ENCODE results near the gene SERTAD3.

SERTAD3 gene

DNA sequence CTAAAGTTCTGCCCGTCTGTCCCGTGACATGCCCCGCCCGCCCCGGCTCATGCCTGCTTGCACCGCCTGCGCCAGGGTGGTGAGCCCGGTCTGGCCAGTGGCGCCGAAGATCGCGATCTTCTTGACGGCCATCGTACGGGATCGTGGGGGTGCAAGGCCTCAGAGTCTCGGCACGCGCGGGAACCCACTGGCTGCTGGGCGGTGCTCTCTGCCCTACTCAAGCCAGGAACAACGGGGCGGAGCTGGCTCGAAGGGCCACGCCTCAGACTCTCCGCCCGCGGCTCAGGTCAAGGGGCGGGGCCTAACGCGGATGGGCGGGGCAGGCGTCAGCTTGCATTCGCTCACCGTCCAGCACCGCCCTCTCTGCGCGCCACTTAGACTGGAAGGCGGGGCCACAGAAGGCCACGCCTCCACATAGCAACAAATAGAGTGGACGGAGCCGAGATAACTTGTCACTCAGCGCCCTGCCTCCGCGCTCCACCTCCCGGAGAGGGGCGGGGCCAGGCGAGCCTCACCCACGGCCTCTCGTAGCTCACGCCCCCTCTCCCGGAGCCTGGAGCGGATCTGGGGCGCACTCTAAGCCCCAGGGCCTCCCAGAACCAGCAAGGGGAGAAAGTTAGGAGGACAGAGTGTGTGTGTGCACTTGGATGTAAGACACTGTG is 21.6 kb upstream of the SERTAD3 start, which contains the start of gene BLVRB:
Gene BLVRB (minus strand): TSS at position 189 of the 662 bp plus-strand sequence. CDS start 57 bp downstream, at position 132.
- H3K4me2 ChIP-seq (ENCODE audit: low read length, poor library complexity, severe bottlenecking): peak within 1 kb of the TSS; percentile 78
- H3K14ac ChIP-seq (ENCODE audit: low read length in 2 of 2): no peak within 1 kb of the TSS
- peak within 1 kb of the TSS; percentile 49 to 64 for H3K4ac ChIP-seq (ENCODE audit: low read depth in 1 of 2, low read length in 2 of 2)
- H3K9ac ChIP-seq (ENCODE audit: low read length): peak within 1 kb of the TSS; percentile 91
- H3K79me1 ChIP-seq (replicated peaks; ENCODE audit: low read length, poor library complexity, severe bottlenecking): peaks cover 5% of the 10 kb centered on the region
- peak within 1 kb of the TSS; percentile 91 to 99 for H3K18ac ChIP-seq (ENCODE audit: low read depth in 1 of 2, low read length in 2 of 2)
- H2BK12ac ChIP-seq (ENCODE audit: low read length in 2 of 2): peak within 1 kb of the TSS; percentile 33 to 45
- no peaks in the 10 kb centered on the region for H3K9me3 ChIP-seq (ENCODE audit: control insufficient read depth, low read length)
- H2BK5ac ChIP-seq (ENCODE audit: low read depth, low read length, poor library complexity, severe bottlenecking): no peak within 1 kb of the TSS
- H4K91ac ChIP-seq (ENCODE audit: low read length): peak within 1 kb of the TSS; percentile 95
- H2AK5ac ChIP-seq (ENCODE audit: low read length, severe bottlenecking): peak within 1 kb of the TSS; percentile 96
- H3K23ac ChIP-seq (ENCODE audit: low read length in 2 of 2): no peak within 1 kb of the TSS
- peak within 1 kb of the TSS; percentile 75 for H3K27ac ChIP-seq (ENCODE audit: low read length, poor library complexity, severe bottlenecking)
- peaks cover 0 to 9% of the 10 kb centered on the region in 2 experiments for H3K27me3 ChIP-seq (ENCODE audit: control insufficient read depth in 1 of 2, insufficient read depth in 1 of 2, low read length in 2 of 2)
- H4K8ac ChIP-seq (ENCODE audit: low read length): peak within 1 kb of the TSS; percentile 95
- H2BK15ac ChIP-seq (ENCODE audit: low read depth, poor library complexity, severe bottlenecking): peak within 1 kb of the TSS; percentile 97
- peaks cover 22% of the 10 kb centered on the region for H3K4me1 ChIP-seq (ENCODE audit: control insufficient read depth, insufficient read depth, low read depth, low read length)
- peak; percentile 99 for DNase-seq
- H3K4me3 ChIP-seq (ENCODE audit: insufficient read depth in 1 of 2, low read depth in 1 of 2, low read length in 2 of 2): peak within 1 kb of the TSS; percentile 73 to 83
- peak within 1 kb of the TSS; percentile 65 for H2AFZ ChIP-seq (ENCODE audit: low read depth, low read length)
- no peaks in the 10 kb centered on the region for H3K36me3 ChIP-seq (ENCODE audit: control insufficient read depth in 1 of 2, insufficient read depth in 2 of 2, low read depth in 1 of 2, low read length in 2 of 2)
- no peak within 1 kb of the TSS for H2BK120ac ChIP-seq (ENCODE audit: low read depth, low read length)
- WGBS: under 1% methylated on average over 54 of the region's 54 CpGs

- Histone ChIP-seq H3K27me3 (ENCODE audit: control insufficient read depth in 1 of 2, insufficient read depth in 1 of 2, low read length in 2 of 2) (peaks cover 0 to 9% of the 10 kb centered on the region in 2 experiments), H3K79me1 (replicated peaks; ENCODE audit: low read length, poor library complexity, severe bottlenecking) (peaks cover 7% of the 10 kb centered on the region), H3K23ac (ENCODE audit: low read length in 2 of 2) (no peak overlapping the region), H4K91ac (ENCODE audit: low read length) (peak overlapping the region; percentile 95), H2AFZ (ENCODE audit: low read depth, low read length) (no peak overlapping the region), H4K8ac (ENCODE audit: low read length) (peak overlapping the region; percentile 95), H3K27ac (ENCODE audit: low read length, poor library complexity, severe bottlenecking) (peak overlapping the region; percentile 75), H3K4ac (ENCODE audit: low read depth in 1 of 2, low read length in 2 of 2) (peak overlapping the region in 1 of 2 experiments; percentile 49), H2AK5ac (ENCODE audit: low read length, severe bottlenecking) (peak overlapping the region; percentile 96), H3K4me3 (ENCODE audit: insufficient read depth in 1 of 2, low read depth in 1 of 2, low read length in 2 of 2) (peak overlapping the region; percentile 73 to 83), H3K14ac (ENCODE audit: low read length in 2 of 2) (no peak overlapping the region), H2BK120ac (ENCODE audit: low read depth, low read length) (no peak overlapping the region), H3K18ac (ENCODE audit: low read depth in 1 of 2, low read length in 2 of 2) (peak overlapping the region; percentile 91 to 99), H3K4me1 (ENCODE audit: control insufficient read depth, insufficient read depth, low read depth, low read length) (peaks cover 22% of the 10 kb centered on the region), H3K4me2 (ENCODE audit: low read length, poor library complexity, severe bottlenecking) (peak overlapping the region; percentile 72), H3K9me3 (ENCODE audit: control insufficient read depth, low read length) (no peaks in the 10 kb centered on the region), H3K9ac (ENCODE audit: low read length) (peak overlapping the region; percentile 91), H2BK12ac (ENCODE audit: low read length in 2 of 2) (peak overlapping the region in 1 of 2 experiments; percentile 45), H2BK15ac (ENCODE audit: low read depth, poor library complexity, severe bottlenecking) (peak overlapping the region; percentile 97), H2BK5ac (ENCODE audit: low read depth, low read length, poor library complexity, severe bottlenecking) (no peak overlapping the region), H3K36me3 (ENCODE audit: control insufficient read depth in 1 of 2, insufficient read depth in 2 of 2, low read depth in 1 of 2, low read length in 2 of 2) (no peaks in the 10 kb centered on the region)
- 24% methylated on average over 10 of the region's 11 CpGs for WGBS
- DNase-seq: peak; percentile 91
Observed at GRCh38 chr19:40465025-40465556, 21.0 kb upstream of the SERTAD3 start.

DNA sequence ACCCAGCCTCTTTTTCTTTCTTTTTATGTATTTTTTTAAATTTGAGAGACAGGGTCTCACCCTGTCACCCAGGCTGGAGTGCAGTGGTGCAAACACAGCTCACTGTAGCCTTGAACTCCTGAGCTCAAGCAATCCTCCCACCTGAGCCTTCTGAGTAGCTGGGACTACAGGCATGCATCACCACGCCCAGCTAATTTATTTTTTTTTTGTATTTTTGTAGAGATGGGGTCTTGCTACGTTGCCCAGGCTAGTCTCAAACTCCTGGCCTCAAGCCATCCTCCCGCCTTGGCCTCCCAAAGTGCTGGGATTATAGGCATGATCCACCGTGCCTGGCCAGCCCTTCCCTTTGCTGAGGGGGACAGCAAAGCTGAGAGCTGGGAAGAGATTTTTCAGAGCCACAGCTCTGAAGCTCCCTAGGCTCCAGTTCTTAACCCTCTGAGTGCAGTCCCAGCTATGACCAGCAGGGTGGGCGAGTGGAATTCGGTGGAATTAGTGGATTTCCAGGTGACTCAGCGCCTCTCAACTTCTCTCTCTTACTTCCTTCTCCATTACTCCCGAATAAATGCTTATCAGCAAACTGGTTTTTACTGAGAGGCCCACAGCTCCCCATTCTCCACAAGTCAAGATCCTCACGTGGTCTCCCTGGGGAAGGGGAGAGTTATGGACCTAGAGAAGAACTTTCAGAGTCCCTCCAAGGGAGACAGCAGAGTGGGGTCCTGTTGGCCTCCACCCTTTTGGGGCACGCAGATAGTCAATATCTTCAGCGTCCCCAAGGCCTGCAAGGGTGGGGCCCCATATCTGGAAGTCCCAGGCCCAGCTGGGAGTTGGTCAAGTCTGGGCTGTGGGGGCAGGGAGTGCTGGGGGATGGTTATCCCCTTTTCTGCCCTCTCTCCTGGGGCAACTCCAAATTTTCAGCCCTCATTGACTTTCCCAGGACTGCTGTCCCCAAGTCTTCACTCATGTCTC is 20.2 kb upstream of the SERTAD3 start:
- H3K27ac ChIP-seq (ENCODE audit: low read length, poor library complexity, severe bottlenecking): peak overlapping the region; percentile 75
- WGBS: 45% methylated on average over 9 of the region's 11 CpGs
- H3K14ac ChIP-seq (ENCODE audit: low read length in 2 of 2): no peak overlapping the region
- no peak overlapping the region for H2BK5ac ChIP-seq (ENCODE audit: low read depth, low read length, poor library complexity, severe bottlenecking)
- H3K18ac ChIP-seq (ENCODE audit: low read depth in 1 of 2, low read length in 2 of 2): peak overlapping the region; percentile 61 to 99
- H3K79me1 ChIP-seq (replicated peaks; ENCODE audit: low read length, poor library complexity, severe bottlenecking): peaks cover 9% of the 10 kb centered on the region
- H3K23ac ChIP-seq (ENCODE audit: low read length in 2 of 2): no peak overlapping the region
- H3K4me2 ChIP-seq (ENCODE audit: low read length, poor library complexity, severe bottlenecking): peak overlapping the region; percentile 72
- DNase-seq: peak; percentile 92
- peak overlapping the region; percentile 91 for H3K9ac ChIP-seq (ENCODE audit: low read length)
- H3K36me3 ChIP-seq (ENCODE audit: control insufficient read depth in 1 of 2, insufficient read depth in 2 of 2, low read depth in 1 of 2, low read length in 2 of 2): no peaks in the 10 kb centered on the region
- H3K4ac ChIP-seq (ENCODE audit: low read depth in 1 of 2, low read length in 2 of 2): peak overlapping the region; percentile 49 to 64
- peak overlapping the region in 1 of 2 experiments; percentile 33 for H2BK12ac ChIP-seq (ENCODE audit: low read length in 2 of 2)
- no peak overlapping the region for H2BK120ac ChIP-seq (ENCODE audit: low read depth, low read length)
- H3K4me3 ChIP-seq (ENCODE audit: insufficient read depth in 1 of 2, low read depth in 1 of 2, low read length in 2 of 2): peak overlapping the region in 1 of 2 experiments; percentile 83
- no peak overlapping the region for H2AFZ ChIP-seq (ENCODE audit: low read depth, low read length)
- H3K9me3 ChIP-seq (ENCODE audit: control insufficient read depth, low read length): no peaks in the 10 kb centered on the region
- H2AK5ac ChIP-seq (ENCODE audit: low read length, severe bottlenecking): peak overlapping the region; percentile 96
- no peak overlapping the region for H2BK15ac ChIP-seq (ENCODE audit: low read depth, poor library complexity, severe bottlenecking)
- H3K4me1 ChIP-seq (ENCODE audit: control insufficient read depth, insufficient read depth, low read depth, low read length): peaks cover 22% of the 10 kb centered on the region
- H4K91ac ChIP-seq (ENCODE audit: low read length): peak overlapping the region; percentile 69
- no peak overlapping the region for H4K8ac ChIP-seq (ENCODE audit: low read length)
- peaks cover 0 to 9% of the 10 kb centered on the region in 2 experiments for H3K27me3 ChIP-seq (ENCODE audit: control insufficient read depth in 1 of 2, insufficient read depth in 1 of 2, low read length in 2 of 2)
